Measurements from ENCODE around the gene ATXN10.

DNA sequence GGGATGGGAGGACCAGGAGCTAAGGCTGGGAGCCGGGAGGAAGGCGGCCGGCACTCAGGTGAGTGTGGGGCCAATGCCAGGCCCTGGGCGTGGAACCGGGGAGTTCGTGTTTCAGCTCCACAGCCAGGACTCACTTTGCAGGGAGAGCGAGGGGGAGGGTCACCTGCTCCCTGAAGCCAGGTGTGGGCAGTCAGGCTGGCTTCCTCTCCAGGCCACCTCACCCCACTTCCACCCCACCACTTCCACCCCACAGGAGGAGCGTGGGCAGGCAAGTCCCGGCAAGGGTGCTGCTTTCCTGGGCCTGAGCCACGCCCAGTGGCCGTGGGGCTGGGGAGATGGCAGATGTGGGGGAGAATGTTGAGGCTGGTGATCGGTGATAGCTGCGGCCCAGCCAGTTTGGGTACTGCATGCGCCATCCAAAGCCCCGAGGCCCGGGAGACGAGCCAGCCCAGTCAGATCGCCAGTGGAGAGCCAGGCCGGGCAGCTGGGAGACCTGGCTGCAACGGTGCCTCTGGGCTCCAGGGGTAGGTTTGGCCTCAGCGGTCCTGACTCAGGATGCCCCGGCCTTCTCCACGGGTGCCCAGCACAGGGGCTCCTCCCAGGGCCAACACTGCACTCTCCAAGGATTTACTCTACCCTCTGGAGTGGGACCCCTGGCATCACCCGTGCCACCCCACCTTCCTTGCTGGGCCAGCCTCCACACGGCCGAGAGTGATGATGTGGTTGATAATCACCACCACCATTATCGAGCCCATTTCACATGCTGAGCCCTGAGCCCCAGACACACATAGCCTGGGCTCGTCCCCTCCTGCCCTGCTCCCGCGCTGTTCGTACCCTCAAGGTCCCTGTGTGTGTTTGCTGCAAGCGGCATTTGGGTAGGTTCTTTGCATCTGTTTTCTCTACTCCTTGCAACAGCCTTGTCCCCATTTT is 211.5 kb downstream of the ATXN10 start:
- TF ChIP-seq ELF1 (IDR thresholded peaks at IDR 0.05; ENCODE audit: borderline replicate concordance, low read depth) (no peak), SIN3A (IDR thresholded peaks at IDR 0.05; ENCODE audit: low read depth) (no peak), EGR1 (IDR thresholded peaks at IDR 0.05; ENCODE audit: low read depth) (no peak), EZH2phosphoT487 (IDR thresholded peaks at IDR 0.05; ENCODE audit: borderline replicate concordance) (no peak), SRF (IDR thresholded peaks at IDR 0.05; ENCODE audit: low read depth) (no peak), RAD21 (IDR thresholded peaks at IDR 0.05; ENCODE audit: low read depth) (no peak), POLR2A (IDR thresholded peaks at IDR 0.05; ENCODE audit: borderline replicate concordance, extremely low read depth, insufficient read depth, insufficient read length) (no peak), MAX (IDR thresholded peaks at IDR 0.05) (no peak), REST (IDR thresholded peaks at IDR 0.05; ENCODE audit: low read depth) (no peak), POLR2AphosphoS5 (IDR thresholded peaks at IDR 0.05; ENCODE audit: low read depth, low read length) (no peak), JUND (IDR thresholded peaks at IDR 0.05) (no peak), YY1 (IDR thresholded peaks at IDR 0.05; ENCODE audit: extremely low read depth, insufficient replicate concordance, low read depth, low read length) (no peak)
- TF ChIP-seq, protein P1, sequence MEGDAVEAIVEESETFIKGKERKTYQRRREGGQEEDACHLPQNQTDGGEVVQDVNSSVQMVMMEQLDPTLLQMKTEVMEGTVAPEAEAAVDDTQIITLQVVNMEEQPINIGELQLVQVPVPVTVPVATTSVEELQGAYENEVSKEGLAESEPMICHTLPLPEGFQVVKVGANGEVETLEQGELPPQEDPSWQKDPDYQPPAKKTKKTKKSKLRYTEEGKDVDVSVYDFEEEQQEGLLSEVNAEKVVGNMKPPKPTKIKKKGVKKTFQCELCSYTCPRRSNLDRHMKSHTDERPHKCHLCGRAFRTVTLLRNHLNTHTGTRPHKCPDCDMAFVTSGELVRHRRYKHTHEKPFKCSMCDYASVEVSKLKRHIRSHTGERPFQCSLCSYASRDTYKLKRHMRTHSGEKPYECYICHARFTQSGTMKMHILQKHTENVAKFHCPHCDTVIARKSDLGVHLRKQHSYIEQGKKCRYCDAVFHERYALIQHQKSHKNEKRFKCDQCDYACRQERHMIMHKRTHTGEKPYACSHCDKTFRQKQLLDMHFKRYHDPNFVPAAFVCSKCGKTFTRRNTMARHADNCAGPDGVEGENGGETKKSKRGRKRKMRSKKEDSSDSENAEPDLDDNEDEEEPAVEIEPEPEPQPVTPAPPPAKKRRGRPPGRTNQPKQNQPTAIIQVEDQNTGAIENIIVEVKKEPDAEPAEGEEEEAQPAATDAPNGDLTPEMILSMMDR (IDR thresholded peaks at IDR 0.05 in 2 of 3, conservative IDR thresholded peaks at IDR 0.05 in 1 of 3; ENCODE audit: borderline replicate concordance in 1 of 3, insufficient read depth in 1 of 3, low read depth in 2 of 3, low read length in 2 of 3) = no peak
- TF ChIP-seq, protein P2, sequence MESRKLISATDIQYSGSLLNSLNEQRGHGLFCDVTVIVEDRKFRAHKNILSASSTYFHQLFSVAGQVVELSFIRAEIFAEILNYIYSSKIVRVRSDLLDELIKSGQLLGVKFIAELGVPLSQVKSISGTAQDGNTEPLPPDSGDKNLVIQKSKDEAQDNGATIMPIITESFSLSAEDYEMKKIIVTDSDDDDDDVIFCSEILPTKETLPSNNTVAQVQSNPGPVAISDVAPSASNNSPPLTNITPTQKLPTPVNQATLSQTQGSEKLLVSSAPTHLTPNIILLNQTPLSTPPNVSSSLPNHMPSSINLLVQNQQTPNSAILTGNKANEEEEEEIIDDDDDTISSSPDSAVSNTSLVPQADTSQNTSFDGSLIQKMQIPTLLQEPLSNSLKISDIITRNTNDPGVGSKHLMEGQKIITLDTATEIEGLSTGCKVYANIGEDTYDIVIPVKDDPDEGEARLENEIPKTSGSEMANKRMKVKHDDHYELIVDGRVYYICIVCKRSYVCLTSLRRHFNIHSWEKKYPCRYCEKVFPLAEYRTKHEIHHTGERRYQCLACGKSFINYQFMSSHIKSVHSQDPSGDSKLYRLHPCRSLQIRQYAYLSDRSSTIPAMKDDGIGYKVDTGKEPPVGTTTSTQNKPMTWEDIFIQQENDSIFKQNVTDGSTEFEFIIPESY (IDR thresholded peaks at IDR 0.05; ENCODE audit: extremely low read depth, insufficient replicate concordance, low read length) = no peak
